HL-60 (cell line): ENCODE data around the gene MYO1D.

Experiments used
- CTCF ChIP-seq: IDR thresholded peaks from one replicate; pipeline ENCODE4 v1.5.1; 2011; ENCODE audit warnings: low read length, control low read depth, inconsistent platforms; ENCODE audit not compliant: insufficient read depth
- POLR2AphosphoS5 ChIP-seq: IDR thresholded peaks from 2 replicates; pipeline ENCODE4 v1.6.1; 2012; ENCODE audit warnings: low read depth
- SPI1 ChIP-seq: IDR thresholded peaks from 2 replicates; pipeline ENCODE4 v1.6.1; 2012; ENCODE audit warnings: low read depth, mild to moderate bottlenecking, borderline replicate concordance
- TF ChIP-seq, protein P1 (sequence below): IDR thresholded peaks from 2 replicates; pipeline ENCODE4 v1.6.1; 2012; ENCODE audit warnings: low read depth; ENCODE audit not compliant: insufficient replicate concordance

- TF ChIP-seq CTCF (no peak), SPI1 (no peak), POLR2AphosphoS5 (no peak)
- TF ChIP-seq, protein P1, sequence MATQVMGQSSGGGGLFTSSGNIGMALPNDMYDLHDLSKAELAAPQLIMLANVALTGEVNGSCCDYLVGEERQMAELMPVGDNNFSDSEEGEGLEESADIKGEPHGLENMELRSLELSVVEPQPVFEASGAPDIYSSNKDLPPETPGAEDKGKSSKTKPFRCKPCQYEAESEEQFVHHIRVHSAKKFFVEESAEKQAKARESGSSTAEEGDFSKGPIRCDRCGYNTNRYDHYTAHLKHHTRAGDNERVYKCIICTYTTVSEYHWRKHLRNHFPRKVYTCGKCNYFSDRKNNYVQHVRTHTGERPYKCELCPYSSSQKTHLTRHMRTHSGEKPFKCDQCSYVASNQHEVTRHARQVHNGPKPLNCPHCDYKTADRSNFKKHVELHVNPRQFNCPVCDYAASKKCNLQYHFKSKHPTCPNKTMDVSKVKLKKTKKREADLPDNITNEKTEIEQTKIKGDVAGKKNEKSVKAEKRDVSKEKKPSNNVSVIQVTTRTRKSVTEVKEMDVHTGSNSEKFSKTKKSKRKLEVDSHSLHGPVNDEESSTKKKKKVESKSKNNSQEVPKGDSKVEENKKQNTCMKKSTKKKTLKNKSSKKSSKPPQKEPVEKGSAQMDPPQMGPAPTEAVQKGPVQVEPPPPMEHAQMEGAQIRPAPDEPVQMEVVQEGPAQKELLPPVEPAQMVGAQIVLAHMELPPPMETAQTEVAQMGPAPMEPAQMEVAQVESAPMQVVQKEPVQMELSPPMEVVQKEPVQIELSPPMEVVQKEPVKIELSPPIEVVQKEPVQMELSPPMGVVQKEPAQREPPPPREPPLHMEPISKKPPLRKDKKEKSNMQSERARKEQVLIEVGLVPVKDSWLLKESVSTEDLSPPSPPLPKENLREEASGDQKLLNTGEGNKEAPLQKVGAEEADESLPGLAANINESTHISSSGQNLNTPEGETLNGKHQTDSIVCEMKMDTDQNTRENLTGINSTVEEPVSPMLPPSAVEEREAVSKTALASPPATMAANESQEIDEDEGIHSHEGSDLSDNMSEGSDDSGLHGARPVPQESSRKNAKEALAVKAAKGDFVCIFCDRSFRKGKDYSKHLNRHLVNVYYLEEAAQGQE, result no peak
These were observed 52.6 kb downstream of the MYO1D start for GRCh38 chr17:32824334-32824733.
